ENCODE data around the gene TSPAN12.

Gene TSPAN12

DNA sequence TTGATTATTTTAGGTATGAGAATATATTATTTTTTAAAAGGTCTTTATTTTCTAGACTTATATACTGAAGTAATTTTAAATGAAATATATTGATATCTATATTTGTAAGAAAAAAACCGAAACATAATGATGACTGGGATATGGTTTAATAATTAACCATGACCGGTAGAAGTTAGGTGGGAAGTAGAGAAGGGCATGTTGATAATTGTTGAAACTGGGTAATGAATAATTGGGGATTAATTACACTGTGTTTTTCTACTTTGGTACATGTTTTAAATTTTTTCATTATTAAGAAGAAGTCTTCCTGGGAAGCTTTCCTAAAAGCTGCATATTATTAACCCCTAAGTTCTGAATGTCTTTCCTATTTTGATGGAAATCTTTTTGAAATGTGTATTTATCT lies 16.3 kb downstream of the TSPAN12 start:
- no peak for DNase-seq

DNA sequence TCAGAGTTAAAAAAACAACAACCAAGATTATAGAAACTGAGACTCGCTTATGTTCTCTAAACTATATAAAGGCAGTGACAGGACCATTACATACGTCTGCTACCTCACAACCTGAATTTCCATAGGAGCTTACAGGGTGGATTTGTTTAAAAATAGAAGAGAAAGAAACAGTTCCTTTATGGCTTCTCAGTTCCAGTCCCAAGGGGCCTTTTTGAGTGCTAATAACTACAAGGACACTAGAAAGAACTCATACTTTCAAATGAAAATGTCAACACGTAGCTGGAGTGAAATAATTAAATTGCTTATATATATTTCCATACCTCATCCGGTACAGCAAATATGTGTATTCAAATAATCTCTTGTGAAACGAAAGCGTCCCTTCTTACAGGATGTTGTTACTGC lies 19.7 kb downstream of the TSPAN12 start:
- DNase-seq: no peak

DNA sequence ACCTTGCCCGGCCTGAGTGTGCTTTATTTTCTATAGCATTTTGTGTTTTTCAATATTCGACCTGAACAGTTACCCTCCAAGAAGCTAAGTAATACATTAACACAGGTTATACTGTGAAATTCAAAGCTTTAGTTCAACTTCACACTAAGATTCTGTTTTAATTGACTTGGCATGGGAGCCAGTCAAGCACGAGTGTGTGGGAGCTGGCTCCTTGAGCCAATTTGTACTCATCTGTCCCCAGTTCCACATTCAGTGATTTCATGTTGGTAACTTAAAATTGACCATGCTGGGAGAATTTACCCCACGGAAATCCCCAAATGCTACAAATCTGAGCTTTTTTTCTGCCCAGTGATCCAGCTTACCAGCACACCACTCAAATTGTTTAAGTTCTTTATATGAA lies 20.3 kb downstream of the TSPAN12 start:
- DNase-seq: no peak

DNA sequence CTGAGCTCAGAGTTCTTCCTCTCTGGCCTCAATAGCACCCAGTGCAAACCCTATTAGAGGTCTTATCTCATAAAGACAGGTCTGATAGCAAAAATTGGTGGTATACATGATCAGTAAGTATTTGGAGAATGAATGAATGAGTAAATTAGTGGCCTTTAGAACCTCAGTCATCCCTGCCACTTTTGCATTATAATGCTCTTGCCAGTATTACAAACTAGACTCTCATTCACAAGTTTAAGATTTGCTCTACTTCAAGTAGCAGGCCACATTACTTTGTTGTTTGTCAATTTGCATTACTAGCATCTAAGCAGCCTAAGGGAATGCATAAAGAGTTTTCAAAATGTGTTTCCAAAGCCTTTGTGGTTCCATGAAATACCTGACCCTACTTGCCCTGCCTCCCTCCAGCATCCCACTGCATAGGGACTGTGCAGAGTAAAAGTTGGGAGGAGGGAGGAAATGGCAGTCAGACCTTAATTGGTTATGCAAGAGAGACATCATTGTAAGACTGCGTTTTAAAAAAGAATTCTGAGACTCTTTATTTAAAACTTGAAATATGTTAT lies 21.3 kb downstream of the TSPAN12 start:
- DNase-seq: no peak

DNA sequence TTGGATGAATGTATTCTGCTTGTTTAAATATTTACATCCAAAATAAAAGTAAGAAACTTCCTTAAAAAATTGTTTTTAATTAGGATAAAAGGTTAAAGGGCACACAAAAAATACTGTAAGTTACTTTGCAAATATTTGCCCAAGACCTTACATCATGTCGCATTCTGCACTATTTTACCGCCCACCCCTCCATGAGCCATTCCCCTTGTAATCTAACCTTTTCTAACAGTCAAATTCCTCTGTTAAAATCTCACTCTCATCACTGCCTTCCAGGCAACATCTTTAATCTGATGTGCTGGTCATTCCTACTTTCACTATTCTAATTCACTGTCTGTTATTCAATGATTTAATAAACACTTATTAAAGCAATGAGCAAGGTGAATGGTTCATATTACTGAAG lies 23.2 kb downstream of the TSPAN12 start:
- DNase-seq: no peak

DNA sequence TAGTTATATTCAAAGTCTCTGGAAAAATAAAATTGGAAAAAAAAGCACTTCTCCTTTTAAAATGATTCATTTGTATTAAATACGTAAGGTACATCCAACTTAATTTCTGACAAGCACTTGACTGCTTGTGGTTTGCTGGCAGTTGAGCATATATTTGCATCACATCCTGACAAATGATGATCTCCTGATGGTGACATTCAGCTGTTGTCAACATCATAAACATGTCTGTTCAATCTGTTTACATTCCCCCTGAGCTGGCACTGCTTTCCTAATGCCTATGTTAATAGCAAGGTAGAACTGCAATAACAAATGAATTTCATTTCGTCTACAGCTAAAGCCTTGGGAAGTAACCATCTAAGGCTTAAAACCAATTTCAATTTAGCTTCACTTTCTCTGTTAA lies 24.4 kb downstream of the TSPAN12 start:
- DNase-seq: no peak

DNA sequence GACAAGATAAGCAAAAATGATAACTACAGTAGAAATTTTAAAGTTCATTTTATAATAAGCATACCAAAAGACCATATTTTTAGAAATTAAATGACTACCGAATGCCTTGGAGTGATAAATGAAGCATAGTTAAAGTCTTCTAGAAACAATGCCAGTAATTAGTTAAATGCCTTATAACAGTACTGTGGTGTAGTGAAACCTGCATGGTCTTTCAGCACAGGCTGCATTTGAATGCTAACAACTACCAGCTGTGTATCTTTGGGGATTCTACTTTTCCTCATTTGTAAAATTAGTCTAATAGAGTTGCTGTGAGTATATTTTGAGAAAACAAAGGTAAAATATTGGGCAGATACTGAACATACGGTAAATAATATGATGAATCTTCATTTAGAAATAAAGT lies 25.1 kb downstream of the TSPAN12 start:
- no peak for DNase-seq

DNA sequence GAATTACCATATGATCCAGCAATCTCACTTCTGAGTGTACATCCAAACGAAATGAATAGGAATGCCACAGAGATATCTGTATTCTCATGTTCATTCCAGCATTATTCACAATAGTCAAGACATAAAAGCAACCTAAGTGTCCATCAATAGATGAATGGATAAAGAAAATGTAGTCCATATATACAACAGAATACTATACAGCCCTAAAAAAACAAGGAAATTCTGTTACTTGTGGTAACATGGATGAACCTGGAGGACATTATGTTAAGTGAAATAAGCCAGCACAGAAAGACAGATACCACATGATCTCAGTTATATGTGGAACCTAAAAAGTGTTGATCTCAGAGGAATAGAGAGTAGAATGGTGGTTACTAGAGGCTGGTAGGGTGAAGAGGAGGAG lies 26.7 kb downstream of the TSPAN12 start:
- no peak for DNase-seq

DNA sequence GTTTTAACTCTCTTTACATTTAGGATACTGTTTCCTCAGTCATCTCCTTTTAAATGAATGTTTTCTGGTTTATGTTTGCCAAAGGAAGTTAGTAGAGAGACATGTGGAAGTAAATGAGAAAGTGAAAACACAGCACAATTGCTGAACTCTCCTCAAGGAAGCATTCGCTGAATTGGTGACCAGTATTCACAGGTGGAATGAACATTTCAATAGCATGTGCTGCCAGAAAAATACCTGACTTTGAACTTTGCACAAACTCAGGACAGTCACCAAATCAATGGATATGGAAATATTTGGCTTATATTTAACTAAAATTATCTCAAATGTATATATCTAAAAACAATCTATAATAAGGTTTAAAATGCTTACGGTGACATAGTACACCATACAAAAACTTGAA lies 28.5 kb downstream of the TSPAN12 start:
- no peak for DNase-seq

DNA sequence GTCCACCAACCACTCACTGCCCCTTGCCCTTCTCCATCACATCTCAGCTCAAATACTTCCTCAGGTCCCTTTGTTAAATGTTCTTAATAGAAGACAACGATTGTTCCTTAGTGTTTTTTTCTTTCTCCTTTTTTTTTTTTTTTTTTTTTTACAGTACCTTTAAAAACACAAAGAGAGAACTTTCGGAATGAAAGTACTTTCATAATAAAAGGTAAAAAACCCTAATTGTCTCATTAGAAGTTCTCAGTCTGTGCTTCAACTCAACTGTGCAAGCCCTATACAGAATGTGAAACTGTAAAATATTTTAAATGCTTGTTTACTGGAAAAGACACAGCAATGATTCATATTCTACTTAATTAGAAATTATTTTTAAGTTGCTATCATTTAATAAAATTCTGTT lies 29.4 kb downstream of the TSPAN12 start:
- no peak for DNase-seq

DNA sequence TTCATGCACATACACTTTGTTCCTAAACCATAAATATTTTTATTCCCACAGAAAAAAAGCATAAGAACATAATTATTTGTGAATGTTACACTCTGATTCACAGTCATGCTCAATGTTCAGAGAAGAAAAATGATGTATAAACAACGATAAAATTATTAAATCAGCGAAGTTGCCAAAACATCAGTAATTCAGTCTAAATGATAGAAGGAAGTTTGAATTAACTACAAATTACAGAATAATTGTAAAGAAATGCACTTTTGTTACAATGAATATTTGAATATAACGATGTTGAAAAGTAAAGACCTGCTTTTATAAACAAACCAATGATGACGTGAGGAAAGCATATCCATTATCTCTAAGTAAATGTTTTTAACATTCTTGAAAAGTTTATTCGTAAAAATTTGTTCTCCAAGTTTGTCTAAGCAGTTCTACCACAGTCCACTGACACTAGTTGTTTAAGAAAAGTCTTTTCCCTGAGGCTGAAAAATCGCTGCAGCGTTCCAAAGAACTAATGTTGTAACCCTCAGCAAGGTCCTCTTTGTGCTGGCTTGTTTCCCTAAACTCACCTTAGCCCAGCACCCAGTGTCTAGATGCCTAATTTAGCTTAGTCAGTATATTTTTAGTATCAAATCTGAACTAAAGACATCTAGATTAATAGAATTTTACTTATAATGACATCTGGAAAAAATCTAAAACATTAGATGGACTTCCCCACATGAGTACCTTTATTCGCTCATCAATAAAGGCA lies 30.4 kb downstream of the TSPAN12 start:
- no peak for DNase-seq

DNA sequence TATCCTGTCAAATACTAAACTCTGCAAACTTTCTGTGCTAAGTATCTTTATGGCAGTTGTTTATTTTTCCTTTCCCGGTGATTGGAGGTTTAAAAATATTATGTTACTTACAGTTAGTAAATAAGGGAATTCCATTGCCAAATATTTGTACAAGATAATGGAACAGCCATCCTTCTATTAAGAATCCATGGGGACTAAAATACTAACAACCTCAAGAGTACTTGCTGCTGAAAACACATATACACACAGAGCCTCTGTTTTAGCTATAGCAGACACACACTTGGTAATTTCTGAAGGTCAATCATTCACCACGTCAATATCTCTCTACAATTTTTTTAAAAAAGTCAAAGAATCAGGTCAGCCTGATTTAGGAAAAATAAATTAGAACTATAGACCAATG lies 32.4 kb downstream of the TSPAN12 start:
- DNase-seq: no peak

DNA sequence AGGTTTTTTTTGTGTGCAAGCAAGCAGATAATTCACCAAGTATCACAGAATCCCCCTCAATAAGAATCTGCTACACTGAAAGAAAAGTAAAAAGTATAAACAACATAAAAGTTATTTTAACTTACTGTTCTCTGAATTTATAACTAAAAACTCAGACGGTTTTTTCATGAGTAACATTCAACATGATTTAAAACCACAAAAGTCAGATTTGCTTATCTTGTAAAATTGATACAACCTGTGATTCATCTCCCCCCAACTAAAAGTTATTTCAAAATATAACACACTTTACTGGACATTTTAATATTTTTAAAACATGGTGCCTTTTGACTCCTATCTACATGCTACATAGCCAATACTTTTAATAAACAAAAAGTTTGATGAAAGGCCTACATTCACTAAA lies 32.8 kb downstream of the TSPAN12 start:
- no peak for DNase-seq

DNA sequence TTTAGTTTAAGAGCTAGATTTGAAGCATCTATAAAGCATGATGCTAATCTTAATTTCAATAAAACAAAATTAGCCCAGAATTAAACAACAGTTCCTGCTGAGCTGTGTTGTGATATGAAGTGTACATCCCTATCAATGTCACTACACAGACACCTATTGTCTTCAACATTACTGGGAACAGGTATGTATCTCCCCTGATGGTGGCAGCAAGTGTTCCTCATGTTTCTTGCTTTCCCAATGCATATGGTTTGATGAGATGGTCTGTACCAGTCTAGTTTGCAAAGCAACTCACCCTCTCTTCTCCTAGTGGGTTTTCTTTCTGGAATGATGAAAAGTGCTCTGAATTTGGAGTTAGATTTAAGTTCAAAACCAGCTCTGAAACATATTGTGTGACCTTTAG lies 38.1 kb downstream of the TSPAN12 start:
- DNase-seq: no peak

DNA sequence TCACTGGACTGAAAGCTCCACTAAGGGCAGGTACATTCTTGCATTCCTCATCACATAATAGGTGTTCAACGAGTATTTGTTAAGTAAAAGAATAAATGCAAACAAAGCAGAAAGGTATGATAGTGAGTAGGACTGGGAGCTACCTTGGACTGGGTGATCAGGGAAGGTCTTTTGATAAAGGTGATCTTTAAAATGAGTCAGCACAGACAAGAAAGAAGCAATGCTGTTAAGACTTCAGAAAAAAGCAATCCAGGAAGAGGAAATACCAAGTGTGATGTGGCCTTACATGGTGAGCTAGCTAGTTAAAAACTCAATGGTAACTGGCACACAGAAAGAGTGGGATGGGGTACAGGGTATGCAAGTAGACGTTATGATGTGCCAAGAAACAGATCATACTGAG lies 40.1 kb downstream of the TSPAN12 start:
- DNase-seq: no peak

DNA sequence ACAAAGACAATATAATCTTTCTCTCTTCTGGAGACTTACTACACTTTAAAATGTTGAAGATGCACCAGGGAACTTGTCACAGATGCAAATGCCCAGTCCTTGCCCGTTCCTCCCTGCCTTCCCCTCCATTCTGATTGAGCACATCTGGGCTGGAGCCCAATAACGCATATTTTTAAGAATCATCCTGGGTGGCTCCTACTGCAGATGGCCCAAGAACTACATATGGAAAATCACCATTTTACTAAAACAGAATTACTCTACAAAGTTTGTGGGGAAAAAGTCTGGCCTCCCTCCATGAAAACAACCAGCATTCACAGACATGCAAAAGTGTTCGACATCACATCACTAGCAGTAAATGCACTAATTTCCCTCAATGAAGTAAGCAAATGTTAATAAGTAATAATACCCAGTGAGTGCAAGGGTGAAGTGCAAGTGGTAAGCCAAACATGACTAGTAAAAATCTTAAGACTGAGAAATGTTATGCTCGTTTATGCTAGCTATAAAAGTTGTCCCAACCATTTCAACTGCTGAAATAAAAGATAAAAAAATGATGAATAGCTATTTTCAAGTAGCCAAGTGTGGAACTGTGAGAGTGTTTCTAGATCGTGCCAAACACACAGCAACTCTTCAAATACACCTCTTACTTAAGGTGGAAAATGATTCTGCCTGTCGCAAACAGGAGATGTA lies 43.5 kb downstream of the TSPAN12 start:
- DNase-seq: no peak

DNA sequence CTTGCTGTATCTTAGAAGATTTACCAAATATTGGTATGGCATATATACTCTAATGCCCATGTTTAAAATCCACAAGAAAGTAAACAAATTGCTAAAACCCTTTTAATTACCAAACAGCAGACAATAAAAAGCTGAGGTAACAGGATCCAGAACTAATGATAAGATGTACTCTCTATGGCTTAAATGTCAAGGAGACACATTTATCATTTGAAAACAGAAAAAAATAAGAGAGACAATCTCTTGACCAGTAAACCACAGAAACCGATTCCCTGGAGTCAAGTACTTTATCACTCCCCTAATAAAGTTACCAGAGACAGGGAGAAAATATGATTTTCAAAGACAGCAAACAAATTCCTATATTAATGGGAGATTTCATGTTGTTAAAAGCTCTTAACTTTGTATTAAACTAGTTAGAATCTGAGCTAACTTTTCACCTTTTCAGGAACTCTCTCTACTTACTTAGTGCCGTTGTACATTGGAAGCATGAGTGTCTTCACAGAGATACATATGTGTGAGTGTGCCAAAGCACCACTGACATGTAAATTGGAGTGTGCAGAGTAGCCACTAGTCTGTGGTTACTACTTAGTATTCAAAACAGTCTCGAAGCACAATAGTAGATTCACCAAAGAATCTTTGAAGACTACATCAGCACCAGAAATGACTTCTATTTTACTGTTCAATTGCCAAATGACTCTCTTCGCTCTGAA lies 44.2 kb downstream of the TSPAN12 start:
- no peak for DNase-seq

DNA sequence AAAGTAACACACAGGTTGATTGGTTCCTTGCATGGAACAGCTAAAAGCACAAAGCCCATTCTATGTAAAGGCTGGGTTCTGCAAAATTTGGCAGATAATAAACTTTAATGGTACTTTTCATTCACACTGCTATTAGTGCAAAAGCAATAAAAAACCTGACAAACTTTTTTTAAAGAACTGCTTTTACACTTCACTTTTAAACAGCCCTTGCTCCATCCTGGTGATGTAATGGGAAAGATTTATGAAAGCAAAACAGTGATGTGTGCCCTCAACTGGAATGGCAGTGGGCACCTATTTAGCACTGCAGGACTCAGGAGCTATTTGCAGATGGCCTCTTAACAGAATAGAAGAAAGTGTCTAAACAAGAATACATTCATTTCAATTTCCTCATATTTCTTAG lies 44.9 kb downstream of the TSPAN12 start:
- no peak for DNase-seq

DNA sequence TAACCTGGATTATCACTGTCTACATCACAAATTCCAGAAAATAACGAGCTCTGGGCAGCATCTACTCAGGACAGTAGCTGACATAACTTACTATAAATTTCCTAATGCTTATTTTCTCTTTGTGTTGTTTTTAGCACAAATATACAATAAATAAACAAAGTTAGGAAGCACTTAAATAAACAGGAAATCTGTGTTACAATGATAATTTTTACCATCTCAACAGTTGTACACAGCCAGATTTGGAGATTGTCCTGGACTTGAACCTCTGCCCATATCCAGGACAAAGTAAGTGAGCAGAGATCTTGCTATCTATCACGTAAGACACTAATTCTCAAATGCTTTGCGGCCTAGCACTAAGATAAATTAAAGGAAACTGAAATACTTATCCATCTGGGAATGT lies 48.7 kb downstream of the TSPAN12 start:
- no peak for DNase-seq

DNA sequence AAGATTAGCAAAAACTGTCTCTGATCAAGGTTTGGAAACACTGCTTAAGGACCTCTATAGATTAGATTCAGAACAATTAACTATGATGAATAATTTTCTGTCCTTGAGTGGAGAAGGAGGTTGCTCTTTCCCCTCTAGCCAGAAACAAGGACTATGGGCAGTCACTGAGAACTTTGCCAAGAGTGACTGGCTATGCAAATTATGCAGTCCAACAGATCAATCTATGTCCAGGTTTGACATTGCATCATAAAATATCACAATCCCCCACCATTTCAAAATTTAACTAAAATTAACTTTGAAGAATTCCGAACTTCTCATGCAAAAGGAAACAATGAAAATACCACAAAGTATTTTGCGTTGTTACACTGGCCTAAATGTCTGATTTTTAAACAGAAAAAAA lies 50.6 kb downstream of the TSPAN12 start:
- no peak for DNase-seq

DNA sequence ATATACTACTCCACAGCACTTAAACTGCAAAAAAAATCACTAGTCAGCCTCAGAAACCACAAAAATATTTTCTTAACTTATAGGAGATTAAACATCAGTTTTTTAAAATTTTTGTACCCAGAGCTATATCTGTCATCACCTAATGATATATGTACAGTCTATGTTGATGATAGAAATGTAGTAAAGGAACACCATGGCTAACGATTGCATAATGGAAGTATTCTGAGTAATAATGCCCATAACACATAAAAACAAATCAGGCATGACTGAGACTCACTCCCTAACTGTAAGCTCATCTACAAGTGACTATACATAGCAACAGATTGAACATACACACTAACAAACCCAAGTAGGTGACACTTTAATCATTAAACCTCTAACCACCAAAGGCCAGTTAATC lies 51.3 kb downstream of the TSPAN12 start:
- no peak for DNase-seq

DNA sequence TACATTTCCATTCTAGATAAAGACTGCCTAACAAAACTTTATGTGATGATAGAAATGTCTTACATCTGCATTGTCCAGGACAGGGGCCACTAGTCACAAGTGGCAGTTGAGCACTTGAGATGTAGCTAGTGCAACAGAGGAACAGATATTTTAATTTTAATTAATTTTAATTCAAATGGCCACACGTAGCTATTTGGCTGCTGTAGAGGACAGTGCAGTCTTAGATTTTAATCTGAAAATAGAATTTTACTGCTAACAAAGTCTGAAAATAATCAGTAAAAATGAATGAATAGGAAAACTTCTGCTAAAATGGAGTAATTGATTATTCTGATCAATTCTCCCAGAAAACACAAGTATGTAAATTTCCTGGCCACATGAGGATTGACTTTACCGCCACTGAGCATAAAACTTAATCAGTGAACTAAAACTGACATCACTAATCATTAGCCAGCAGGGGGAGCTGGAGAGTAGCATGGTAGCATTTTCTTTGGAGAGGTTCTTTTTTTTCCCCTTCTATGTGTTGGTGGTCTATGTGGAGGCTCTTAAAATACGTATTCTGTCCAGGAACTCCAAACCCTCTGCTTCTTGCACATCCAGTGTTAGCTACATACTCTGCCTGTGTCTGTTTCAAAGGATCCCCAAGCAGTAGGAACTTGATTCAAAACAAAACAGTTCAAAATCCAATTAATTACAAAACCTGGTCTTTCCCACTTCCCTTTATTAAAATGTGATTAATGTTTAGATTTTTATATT lies 52.1 kb downstream of the TSPAN12 start:
- peak in 1 of 2 experiments; percentile 49 for DNase-seq

DNA sequence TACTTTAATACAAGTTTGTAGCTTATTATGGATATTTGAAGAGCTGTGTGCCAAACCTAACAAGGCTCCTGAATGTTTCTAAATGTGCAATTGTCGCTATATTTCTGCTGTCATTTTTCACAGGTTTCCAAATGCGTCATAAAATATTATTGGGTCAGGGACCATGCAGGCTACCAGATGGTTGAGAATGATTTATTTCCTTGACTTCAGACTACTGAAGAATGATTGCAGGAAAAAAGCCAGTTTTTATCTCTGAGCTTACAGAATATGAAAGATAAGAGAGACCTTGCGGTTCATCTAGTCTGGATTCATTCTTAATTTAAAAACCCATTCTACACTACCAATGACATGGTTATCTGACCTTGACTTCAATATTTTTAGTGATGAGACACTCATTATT lies 55.2 kb downstream of the TSPAN12 start:
- DNase-seq: no peak
